ENCODE measurements around the gene REG1A. TPM values are rescaled to one million over a fixed set of nuclear protein-coding genes. Genes with fewer than 3 reads are reported as not detected.

REG1A gene, protein sequence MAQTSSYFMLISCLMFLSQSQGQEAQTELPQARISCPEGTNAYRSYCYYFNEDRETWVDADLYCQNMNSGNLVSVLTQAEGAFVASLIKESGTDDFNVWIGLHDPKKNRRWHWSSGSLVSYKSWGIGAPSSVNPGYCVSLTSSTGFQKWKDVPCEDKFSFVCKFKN
- total RNA-seq = under 1 TPM in 2 of 4 donors, not detected in 2; 0.55 to 0.95 TPM
- 1 to 10 TPM in 2 of 3 donors, under 1 TPM in 1; 0.13 to 8.3 (median 2.1) TPM for polyA plus RNA-seq
- long read RNA-seq, donor 1 = 0 reads
- long read RNA-seq, donor 2 = 0 reads

DNA sequence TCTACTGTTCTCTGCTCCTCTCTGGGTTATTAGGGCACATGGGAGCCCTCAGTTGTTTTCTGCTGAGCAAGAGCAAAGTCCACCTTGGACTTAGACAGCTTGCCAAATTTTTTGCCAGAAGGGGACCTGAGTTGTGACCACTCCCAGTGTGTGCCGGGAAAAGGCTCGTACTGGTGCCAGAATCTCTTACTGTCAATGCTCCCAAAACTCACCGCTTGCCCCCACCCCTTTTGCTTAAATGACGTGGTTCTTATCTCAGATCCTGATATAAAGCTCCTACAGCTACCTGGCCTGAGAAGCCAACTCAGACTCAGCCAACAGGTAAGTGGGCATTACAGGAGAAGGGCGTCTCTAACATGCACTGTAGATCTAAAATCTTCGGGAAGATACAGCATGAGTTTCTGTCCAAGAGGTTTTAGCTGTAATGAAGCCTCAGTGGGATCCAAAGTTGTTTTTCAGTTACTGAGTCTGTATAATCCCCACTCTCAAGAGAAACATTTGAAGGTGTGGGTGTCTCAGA is at the start of gene REG1A:
Gene REG1A (plus strand): TSS at position 295 of the 520 bp plus-strand sequence. CDS start 374 bp downstream, outside the sequence.
- ATAC-seq (no peak), DNase-seq (no peak)
- Histone ChIP-seq H3K36me3 (ENCODE audit: insufficient read depth in 1 of 2, low read depth in 1 of 2) (no peaks in the 10 kb centered on the region), H3K4me3 (no peak within 1 kb of the TSS), H3K27me3 (ENCODE audit: insufficient read depth in 3 of 3, low read length in 2 of 3) (no peaks in the 10 kb centered on the region), H3K27ac (no peak within 1 kb of the TSS), H3K9me3 (no peaks in the 10 kb centered on the region), H3K4me1 (no peaks in the 10 kb centered on the region)
- 67 to 72% (median 70%) methylated on average over 6 of the region's 6 CpGs for WGBS, 3 donors
- intact Hi-C loops (cut with DNase I) = no loop called here
- TF ChIP-seq, protein P1, sequence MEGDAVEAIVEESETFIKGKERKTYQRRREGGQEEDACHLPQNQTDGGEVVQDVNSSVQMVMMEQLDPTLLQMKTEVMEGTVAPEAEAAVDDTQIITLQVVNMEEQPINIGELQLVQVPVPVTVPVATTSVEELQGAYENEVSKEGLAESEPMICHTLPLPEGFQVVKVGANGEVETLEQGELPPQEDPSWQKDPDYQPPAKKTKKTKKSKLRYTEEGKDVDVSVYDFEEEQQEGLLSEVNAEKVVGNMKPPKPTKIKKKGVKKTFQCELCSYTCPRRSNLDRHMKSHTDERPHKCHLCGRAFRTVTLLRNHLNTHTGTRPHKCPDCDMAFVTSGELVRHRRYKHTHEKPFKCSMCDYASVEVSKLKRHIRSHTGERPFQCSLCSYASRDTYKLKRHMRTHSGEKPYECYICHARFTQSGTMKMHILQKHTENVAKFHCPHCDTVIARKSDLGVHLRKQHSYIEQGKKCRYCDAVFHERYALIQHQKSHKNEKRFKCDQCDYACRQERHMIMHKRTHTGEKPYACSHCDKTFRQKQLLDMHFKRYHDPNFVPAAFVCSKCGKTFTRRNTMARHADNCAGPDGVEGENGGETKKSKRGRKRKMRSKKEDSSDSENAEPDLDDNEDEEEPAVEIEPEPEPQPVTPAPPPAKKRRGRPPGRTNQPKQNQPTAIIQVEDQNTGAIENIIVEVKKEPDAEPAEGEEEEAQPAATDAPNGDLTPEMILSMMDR (IDR thresholded peaks at IDR 0.05) = no peak

DNA sequence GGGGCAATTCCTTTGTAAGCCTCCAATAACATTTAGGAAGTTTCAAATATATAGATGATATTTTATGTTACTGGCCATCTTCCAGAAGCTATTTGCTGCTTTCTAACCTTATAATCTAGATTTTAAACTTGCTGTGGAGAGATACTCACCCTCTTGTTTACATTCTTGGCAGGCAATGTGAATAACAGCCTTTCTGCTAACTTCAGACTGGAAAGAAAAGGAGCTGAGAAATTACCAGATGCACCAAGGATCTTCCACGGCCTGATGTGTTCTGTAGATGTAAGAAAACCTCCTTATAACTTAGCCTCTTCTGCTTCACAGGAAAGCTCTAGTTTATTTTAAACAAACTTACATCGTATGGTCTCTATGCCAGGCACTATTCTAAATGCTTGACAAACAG is 49.2 kb upstream of the REG1A start:
- DNase-seq (no peak), ATAC-seq (no peak)
- intact Hi-C loops (cut with DNase I) = no loop called here
- Histone ChIP-seq H3K27me3 (ENCODE audit: insufficient read depth in 3 of 3, low read length in 2 of 3) (no peaks in the 10 kb centered on the region), H3K9me3 (no peaks in the 10 kb centered on the region), H3K27ac (no peak overlapping the region), H3K4me3 (no peak overlapping the region), H3K4me1 (no peaks in the 10 kb centered on the region), H3K36me3 (ENCODE audit: insufficient read depth in 1 of 2, low read depth in 1 of 2) (no peaks in the 10 kb centered on the region)
- TF ChIP-seq, protein P1 (IDR thresholded peaks at IDR 0.05) = no peak
- 59 to 73% (median 73%) methylated on average over 2 of the region's 2 CpGs for WGBS, 3 donors

DNA sequence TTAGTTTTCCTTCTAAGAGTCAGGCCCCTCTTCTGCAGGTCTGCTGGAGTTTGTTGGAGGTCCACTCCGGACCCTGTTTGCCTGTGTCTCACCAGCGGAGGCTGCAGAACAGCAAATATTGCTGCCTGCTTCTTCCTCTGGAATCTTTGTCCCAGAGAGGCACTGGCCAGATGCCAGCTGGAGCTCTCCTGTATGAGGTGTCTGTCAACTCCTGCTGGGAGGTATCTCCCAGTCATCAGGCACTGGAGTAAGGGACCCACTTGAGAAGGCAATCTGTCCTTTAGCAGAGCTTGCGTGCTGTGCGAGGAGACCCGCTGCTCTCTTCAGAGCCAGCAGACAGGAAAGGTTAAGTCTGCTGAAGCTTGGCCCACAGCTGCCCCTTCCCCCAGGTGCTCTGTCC is 37.3 kb upstream of the REG1A start:
- no peaks in the 10 kb centered on the region for H3K4me1 ChIP-seq
- no peaks in the 10 kb centered on the region for H3K9me3 ChIP-seq
- WGBS, 3 donors = 90 to 94% (median 90%) methylated on average over 5 of the region's 5 CpGs
- DNase-seq = no peak
- intact Hi-C loops (cut with DNase I) = no loop called here
- no peak overlapping the region for H3K27ac ChIP-seq
- ATAC-seq = no peak
- no peaks in the 10 kb centered on the region for H3K36me3 ChIP-seq (ENCODE audit: insufficient read depth in 1 of 2, low read depth in 1 of 2)
- no peaks in the 10 kb centered on the region for H3K27me3 ChIP-seq (ENCODE audit: insufficient read depth in 3 of 3, low read length in 2 of 3)
- no peak overlapping the region for H3K4me3 ChIP-seq
- TF ChIP-seq, protein P1 (IDR thresholded peaks at IDR 0.05) = no peak

DNA sequence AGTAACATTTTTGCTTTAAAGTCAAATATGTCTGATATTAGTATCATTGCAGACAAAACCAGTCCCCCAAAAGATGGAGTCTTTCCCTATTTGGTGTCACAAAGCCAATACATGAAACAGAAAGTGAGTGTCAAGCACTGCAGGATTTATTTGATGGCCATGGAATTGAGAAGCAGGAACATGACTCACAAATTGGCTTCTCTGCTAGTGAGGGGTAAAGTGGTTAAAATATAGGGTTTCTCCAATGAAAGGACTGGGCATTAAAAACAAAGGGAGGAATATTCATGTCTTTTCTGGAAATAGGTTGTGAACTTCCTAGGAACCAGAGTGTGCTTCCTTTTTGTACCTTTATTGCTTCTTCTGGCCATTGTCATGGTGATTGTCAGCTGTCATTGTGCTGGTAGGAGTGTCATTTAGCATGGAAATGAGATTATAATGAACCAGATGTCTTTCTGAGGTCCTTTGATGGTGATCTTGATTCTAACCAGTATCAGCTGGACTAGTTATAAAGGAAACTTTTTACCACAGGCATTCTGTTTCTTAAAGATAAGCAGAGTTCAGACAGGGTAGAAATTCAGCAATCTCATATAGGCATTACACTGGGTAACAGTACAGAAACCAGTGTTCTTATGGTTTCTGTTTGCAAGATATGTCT is 36.6 kb upstream of the REG1A start:
- DNase-seq (no peak), ATAC-seq (no peak)
- TF ChIP-seq, protein P1 (IDR thresholded peaks at IDR 0.05) = no peak
- Histone ChIP-seq H3K4me1 (no peaks in the 10 kb centered on the region), H3K4me3 (no peak overlapping the region), H3K27ac (no peak overlapping the region), H3K36me3 (ENCODE audit: insufficient read depth in 1 of 2, low read depth in 1 of 2) (no peaks in the 10 kb centered on the region), H3K27me3 (ENCODE audit: insufficient read depth in 3 of 3, low read length in 2 of 3) (no peaks in the 10 kb centered on the region), H3K9me3 (no peaks in the 10 kb centered on the region)
- intact Hi-C loops (cut with DNase I) = no loop called here

All from psoas muscle (tissue), 8 donors.